K562 (cell line): ENCODE results near the gene KIF6. TPM values are rescaled to one million over a fixed set of nuclear protein-coding genes. Genes with fewer than 3 reads are reported as not detected.

ENCODE experiments used
- BDP1 ChIP-seq: IDR thresholded peaks from 3 replicates; pipeline ENCODE4 v1.6.1; 2011; ENCODE audit not compliant: insufficient read length, insufficient read depth
- EGR1 ChIP-seq: fragments of 450-650 bp; conservative IDR thresholded peaks from 2 replicates; pipeline ENCODE4 v1.6.1; 2017; ENCODE audit warnings: mild to moderate bottlenecking
- HMGN3 ChIP-seq: IDR thresholded peaks from 2 replicates; pipeline ENCODE4 v1.6.1; 2011; ENCODE audit warnings: borderline replicate concordance, low read depth, mild to moderate bottlenecking, mixed read lengths, low read length; ENCODE audit not compliant: insufficient read length; ENCODE audit errors: extremely low read depth
- MAZ ChIP-seq, 2 experiments: fragments of 450-650 bp in 1 of 2; sonication (generic) in 1 of 2; formaldehyde crosslinking; IDR thresholded peaks in 1 of 2; conservative IDR thresholded peaks in 1 of 2; 2 replicates each; pipeline versions ENCODE4 v1.4.0 to v1.5.0; 2020; ENCODE audit warnings: mild to moderate bottlenecking in 1 of 2, missing genetic modification reagents in 1 of 2
- MEIS2 ChIP-seq: fragments of 450-650 bp; IDR thresholded peaks from 2 replicates; pipeline ENCODE4 v1.6.1; 2014; ENCODE audit warnings: mild to moderate bottlenecking; ENCODE audit not compliant: partially characterized antibody
- NR2C1 ChIP-seq, 2 experiments: fragments of 450-650 bp; IDR thresholded peaks; 2 replicates each; pipeline ENCODE4 v1.6.1; 2017; ENCODE audit warnings: mild to moderate bottlenecking in 2 of 2, antibody characterized with exemption in 1 of 2, inconsistent platforms in 1 of 2, missing compliant biosample characterization in 1 of 2, missing genetic modification characterization in 1 of 2
- NR2C2 ChIP-seq, 2 experiments: fragments of 200-800 bp in 1 of 2; sonication (Bioruptor generic) in 1 of 2; sonication (generic) in 1 of 2; formaldehyde crosslinking in 1 of 2; IDR thresholded peaks; 2 replicates each; pipeline versions ENCODE4 v1.6.1 to v1.8.0; 2016 to 2022; ENCODE audit warnings: mild to moderate bottlenecking in 1 of 2, missing compliant biosample characterization in 1 of 2, missing genetic modification characterization in 1 of 2, missing genetic modification reagents in 1 of 2
- NRF1 ChIP-seq, 2 experiments: fragments of 450-650 bp; IDR thresholded peaks in 1 of 2; conservative IDR thresholded peaks in 1 of 2; 2 replicates each; pipeline ENCODE4 v1.6.1; 2014; ENCODE audit warnings: mild to moderate bottlenecking in 2 of 2
- PCBP1 ChIP-seq: fragments of 200-400 bp; formaldehyde crosslinking; IDR thresholded peaks from 2 replicates; pipeline ENCODE4 v1.6.1; 2018; ENCODE audit warnings: mild to moderate bottlenecking, low read depth, low read length; ENCODE audit not compliant: poor library complexity, severe bottlenecking
- RFX1 ChIP-seq: fragments of 450-650 bp; IDR thresholded peaks from 2 replicates; pipeline ENCODE4 v1.6.1; 2016; ENCODE audit warnings: mild to moderate bottlenecking, moderate library complexity
- SP2 ChIP-seq: IDR thresholded peaks from 2 replicates; pipeline ENCODE4 v1.6.1; 2011; ENCODE audit warnings: mild to moderate bottlenecking, low read depth, low read length, moderate library complexity; ENCODE audit not compliant: poor library complexity, severe bottlenecking; ENCODE audit errors: extremely low read depth
- polyA plus RNA-seq, 8 experiments: library from polyadenylated mRNA; depleted of rRNA in 4 of 8; stranded (reverse) in 5 of 8; unstranded in 3 of 8; fragments of >200 nt; fragmentation: Nextera tagmentation in 2 of 8; fragmentation: Illumina TruSeq in 1 of 8; extraction: Ambion mirVana in 2 of 8; extraction: Trizol in 1 of 8; gene quantifications; 2 replicates each; pipeline versions ENCODE4 v1.2.1 to v1.2.3, GENCODE V29; 2011 to 2014; ENCODE audit warnings: inconsistent platforms in 1 of 8, missing spikeins in 1 of 8
- total RNA-seq, 7 experiments: library from RNA; depleted of rRNA in 6 of 7; stranded (reverse); fragments of >200 nt in 6 of 7; fragmentation: Illumina TruSeq in 2 of 7; extraction: Trizol in 2 of 7; gene quantifications; 2 replicates each; pipeline versions ENCODE4 v1.2.1 to v1.2.3, GENCODE V29; 2011 to 2021; ENCODE audit warnings: low replicate concordance in 1 of 7
- TF ChIP-seq, protein P1 (sequence below): fragments of 200-800 bp; sonication (Bioruptor generic); IDR thresholded peaks from 2 replicates; pipeline ENCODE4 v1.6.1; 2017; ENCODE audit warnings: missing genetic modification characterization, missing compliant biosample characterization

The KIF6 gene
- total and polyA plus RNA-seq, 9 of the 15 experiments (the other 6 are each of a cell fraction or from before 2014, with no cell fraction given), result not detected

DNA sequence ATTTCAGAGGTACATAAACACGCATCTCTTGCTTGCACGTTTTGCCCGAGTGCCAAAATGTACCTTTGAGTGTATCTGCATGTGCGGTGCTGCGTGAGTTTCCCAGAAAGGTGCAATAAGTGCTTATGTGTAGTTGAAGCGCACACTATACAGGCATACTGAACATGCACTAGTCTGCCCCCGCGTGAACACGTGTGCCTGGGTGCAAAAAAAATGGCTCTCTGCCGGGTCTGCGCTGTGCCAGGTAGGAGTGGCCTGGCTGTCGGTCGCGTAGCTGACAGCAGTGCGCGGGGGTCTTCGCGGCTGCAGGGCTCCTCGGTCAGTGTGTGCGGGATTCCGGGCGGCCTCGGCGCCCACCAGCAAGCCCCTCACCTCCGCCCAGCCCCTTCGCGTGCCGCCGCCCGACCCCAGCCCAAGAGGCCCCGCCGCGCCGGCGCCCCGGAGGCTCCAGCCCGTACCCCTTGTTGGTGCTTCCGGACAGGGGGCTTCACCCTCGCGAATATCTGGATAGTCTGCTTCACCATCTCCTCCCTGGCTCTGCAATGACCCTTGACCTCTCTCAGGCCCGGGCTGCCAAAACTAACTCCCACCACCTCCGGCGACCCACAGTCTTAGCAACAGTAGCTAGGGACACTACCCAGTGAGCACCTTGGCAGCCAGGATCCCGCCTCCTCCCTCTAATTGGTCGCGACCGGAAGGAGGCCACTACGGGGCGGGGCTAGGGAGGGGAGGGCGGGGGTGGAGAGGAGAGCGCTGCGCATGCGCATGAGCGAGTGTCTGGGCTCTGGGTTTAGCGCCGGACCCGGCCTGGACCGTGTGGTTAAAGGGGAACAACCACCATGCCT is at the start of gene KIF6 (continued):
- TF ChIP-seq NR2C1 (IDR thresholded peaks at IDR 0.05) (no peak), NR2C1 (tag; IDR thresholded peaks at IDR 0.05) (peak; percentile 54), EGR1 (peak; percentile 70), MAZ (CRISPR knock-in tag; conservative IDR thresholded peaks at IDR 0.05 in 1 of 2, IDR thresholded peaks at IDR 0.05 in 1 of 2) (peak in 1 of 2 experiments; percentile 75; a peak in 2 of 4 replicates), SP2 (peak; percentile 13), NRF1 (conservative IDR thresholded peaks at IDR 0.05 in 1 of 2, IDR thresholded peaks at IDR 0.05 in 1 of 2) (peak; percentile 92 to 93), MEIS2 (peak; percentile 37), HMGN3 (no peak), BDP1 (no peak), PCBP1 (peak; percentile 36), NR2C2 (CRISPR knock-in tag; IDR thresholded peaks at IDR 0.05) (no peak), NR2C2 (tag; IDR thresholded peaks at IDR 0.05) (peak; percentile 40; the same call in 1 of the 2 replicates), RFX1 (peak; percentile 90)
- TF ChIP-seq, protein P1, sequence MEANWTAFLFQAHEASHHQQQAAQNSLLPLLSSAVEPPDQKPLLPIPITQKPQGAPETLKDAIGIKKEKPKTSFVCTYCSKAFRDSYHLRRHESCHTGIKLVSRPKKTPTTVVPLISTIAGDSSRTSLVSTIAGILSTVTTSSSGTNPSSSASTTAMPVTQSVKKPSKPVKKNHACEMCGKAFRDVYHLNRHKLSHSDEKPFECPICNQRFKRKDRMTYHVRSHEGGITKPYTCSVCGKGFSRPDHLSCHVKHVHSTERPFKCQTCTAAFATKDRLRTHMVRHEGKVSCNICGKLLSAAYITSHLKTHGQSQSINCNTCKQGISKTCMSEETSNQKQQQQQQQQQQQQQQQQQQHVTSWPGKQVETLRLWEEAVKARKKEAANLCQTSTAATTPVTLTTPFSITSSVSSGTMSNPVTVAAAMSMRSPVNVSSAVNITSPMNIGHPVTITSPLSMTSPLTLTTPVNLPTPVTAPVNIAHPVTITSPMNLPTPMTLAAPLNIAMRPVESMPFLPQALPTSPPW (CRISPR knock-in tag), result peak; percentile 72
